GM19043 (cell line): ENCODE data around the gene UHRF1.
"Not testable (repeated sequence)": the region's sequence is repeated elsewhere in the genome, so short reads cannot be mapped to it uniquely, and the experiment has no call there.

ENCODE experiments used
- ATAC-seq: cut with Tn5 transposase; IDR thresholded peaks from one replicate; pipeline ENCODE4 v1.9.1; 2021; ENCODE audit warnings: low read depth; ENCODE audit not compliant: unreplicated experiment

UHRF1 gene

GRCh38 chr19:4970558-4971423 lies 61.5 kb downstream of the UHRF1 start:
- ATAC-seq = no peak

DNA sequence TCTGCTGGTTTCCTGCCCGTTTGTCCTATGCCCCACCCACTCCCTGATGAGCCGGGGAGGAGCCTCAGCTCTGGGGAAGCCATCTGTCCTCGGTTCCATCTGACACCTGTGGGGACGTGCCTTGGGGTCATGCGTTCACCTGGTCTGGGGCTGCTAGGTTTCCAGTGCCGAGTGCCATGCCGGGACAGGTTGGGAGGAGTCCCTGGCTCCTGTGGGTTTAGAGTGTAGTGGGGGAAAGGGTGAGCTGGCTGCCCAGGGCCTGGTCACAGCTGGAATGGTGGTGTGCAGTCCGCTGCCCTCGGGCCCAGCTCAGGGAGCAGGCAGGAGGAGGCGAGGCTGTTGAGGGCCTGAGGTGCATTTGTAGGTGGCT lies 62.1 kb downstream of the UHRF1 start:
- ATAC-seq = no peak

GRCh38 chr19:4971816-4972495 lies 62.7 kb downstream of the UHRF1 start:
- ATAC-seq = no peak

DNA sequence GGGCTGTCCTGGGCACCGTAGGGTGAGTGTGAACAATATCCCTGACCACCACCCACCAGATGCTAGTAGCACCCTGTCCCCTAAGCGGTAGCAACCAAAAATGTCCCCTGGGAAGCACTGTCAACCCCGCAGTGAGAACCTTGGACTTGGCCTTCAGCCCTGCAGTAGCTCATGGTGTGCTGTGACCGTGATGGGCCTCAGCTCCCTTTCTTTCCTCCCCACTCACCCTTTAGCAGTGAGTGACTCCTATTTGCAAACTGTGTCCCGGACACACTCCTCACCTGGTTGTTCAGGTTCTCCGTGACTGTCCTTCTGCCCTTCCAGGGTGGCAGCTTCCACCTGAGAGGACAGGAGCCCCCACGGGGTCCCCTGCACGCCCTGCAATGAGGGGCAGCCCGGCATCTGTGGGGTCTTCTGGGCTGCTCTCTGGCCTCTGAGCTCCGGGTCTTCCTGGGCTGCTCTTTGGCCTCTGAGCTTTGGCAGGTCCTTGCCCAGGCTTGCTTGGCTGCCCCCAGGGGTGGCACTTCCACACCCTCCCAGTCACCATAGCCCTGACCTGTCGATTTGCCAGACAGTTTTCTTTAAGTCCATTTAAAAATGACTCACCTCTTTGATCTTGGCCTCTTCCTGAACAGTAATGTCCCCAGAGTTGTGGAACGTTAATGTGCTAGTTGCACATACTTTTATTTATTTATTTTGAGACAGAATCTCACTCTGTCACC lies 63.4 kb downstream of the UHRF1 start:
- ATAC-seq = no peak

DNA sequence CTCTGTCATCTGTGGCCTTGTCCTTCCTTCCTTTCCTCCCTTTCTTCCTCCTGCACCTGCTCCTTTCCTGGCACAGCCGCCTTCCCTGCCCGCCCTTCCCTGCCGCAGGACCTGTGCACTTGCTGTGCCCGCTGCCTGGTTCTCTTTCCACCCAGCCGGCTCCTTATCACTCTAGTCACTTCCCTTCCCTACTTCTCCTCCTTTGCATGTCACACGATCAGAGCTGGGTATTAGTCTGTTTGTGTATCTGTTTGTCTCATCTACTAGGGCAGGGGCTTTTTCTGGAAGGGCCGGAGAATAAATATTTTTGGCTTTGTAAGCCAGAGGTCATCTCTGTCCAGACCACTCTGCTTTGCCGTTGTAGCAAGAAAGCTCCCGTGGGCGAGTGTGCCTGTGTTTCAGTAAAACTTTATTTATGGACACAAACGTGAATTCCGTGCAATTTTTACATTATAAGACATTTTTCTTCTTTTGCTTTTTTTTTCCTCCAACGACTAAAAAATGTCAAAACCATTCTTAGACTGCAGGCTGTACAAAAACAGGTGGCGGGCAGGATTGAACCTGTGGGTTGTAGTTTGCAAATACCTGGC lies 65.7 kb downstream of the UHRF1 start:
- ATAC-seq = no peak

DNA sequence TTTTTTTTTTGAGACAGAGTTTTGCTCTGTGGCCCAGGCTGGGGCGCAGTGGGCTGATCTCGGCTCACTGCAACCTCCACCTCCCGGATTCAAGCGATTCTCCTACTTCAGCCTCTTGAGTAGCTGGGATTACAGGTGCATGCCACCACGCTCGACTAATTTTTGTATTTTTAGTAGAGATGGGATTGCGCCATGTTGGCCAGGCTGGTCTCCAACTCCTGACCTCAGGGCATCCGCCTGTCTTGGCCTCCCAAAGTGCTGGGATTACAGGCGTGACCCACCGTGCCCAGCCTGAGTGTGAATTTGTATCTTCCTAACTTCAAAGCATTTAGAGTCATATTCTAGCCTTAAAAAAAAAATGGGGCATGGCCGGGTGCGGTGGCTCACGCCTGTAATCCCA lies 66.3 kb downstream of the UHRF1 start:
- not testable (repeated sequence) for ATAC-seq

DNA sequence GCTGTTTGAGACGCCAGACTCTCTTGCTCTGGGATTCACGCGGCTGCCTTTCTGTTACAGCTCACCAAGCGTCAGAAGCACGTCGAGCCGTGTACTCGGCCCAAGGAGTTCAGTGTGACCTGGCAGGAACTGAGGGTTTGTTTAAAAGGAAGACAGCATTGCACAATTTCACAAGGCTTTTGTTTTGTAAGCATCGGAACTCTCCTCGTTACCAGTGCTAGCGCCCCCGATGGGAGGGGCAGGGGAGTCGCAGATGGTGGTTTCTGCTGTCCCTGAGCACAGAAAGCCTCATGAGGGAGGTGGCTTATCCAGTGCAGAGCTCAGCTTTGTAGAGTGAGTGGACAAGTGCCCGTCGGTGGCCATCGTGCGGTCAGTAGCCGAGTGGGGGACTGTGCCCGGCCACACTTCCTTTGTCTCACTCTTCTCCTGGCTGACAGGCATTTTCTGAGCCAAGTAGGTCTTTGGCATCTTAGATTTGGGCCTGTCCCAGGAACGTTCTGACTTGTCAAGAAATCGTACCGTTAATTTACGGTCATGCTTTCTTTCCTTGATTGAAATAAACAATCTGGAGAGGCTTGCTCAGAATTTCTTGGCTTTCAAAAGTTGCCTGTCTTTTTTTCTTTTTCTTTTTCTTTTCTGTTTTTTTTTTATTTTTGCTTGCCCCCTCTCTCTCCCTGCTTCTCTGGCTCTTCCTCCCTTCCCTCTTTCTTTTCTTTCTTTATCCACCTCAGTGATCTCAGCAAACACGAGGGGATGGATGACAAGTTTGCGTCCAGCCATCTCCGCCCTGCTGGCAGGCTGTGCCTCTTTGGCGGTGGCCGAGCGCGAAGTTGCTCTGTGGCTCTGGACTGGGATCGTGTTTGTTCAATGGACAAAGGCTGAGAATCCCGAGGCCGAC lies 67.3 kb downstream of the UHRF1 start:
- ATAC-seq = no peak

- ATAC-seq = no peak
Measured at GRCh38 chr19:4977299-4978174, 68.2 kb downstream of the UHRF1 start.

GRCh38 chr19:4979211-4979807 lies 70.0 kb downstream of the UHRF1 start:
- no peak for ATAC-seq

- ATAC-seq = no peak
Measured at GRCh38 chr19:4980067-4980466, 70.8 kb downstream of the UHRF1 start.

DNA sequence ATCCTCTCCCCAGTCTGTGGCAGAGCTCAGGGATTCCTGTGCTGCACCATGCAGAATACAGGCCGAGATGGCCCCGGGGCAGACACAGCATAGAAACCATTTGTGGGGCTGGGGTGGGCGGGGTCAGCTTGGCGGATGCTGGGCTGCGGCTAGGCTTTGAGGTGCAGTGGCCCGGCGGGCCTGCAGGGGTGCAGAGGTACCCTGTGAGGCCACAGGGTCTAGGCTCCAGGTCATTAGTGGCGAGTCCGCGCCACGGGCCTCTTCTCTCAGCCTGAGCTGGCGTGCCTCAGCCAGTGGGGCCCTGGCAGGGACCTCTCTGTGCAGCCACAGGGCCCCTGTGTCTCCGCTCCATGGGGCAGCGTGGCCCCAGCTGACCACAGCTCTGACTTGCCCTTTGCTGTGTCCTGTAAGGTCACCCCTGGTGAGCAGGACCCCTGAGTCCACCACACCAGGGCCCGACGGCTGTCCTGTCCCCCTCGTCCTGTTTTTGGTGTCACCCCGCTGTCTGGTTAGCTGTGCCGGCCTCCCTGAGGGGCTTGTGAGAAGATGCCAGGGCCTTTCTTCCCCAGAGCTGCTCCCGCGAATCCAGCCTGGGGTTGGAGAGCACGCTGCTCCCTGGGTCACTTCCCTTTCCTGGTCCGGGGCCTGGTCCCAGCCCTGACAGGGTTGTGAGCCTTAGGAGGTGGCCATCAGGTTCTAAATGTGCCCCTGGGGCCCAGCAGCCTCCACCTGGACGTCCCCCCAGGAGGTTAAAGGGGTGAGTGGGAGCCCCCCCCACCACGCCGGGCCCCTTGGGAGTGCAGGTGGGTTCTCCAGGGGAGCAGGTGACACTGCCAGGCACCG lies 71.8 kb downstream of the UHRF1 start:
- ATAC-seq = no peak

DNA sequence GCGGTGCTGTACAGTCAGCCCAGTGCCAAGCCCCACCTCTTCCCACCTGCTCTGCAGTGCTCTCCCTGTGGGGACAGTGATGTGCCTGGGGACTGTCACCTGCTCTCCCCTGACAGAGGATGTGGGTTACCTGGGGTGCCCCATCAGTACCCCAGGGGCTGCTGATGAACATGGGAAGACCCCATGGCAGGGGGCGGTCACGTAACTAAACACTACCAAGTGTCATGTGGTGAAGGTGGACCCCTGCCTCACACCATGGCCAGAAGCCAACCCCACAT lies 72.3 kb downstream of the UHRF1 start:
- no peak for ATAC-seq

GRCh38 chr19:4983346-4984105 lies 74.2 kb downstream of the UHRF1 start:
- ATAC-seq = no peak

GRCh38 chr19:4984106-4984380 lies 74.7 kb downstream of the UHRF1 start:
- no peak for ATAC-seq

GRCh38 chr19:4984438-4984990 lies 75.2 kb downstream of the UHRF1 start:
- ATAC-seq = no peak

GRCh38 chr19:4985551-4985991 lies 76.3 kb downstream of the UHRF1 start:
- no peak for ATAC-seq

GRCh38 chr19:4986056-4986455 lies 76.8 kb downstream of the UHRF1 start:
- no peak for ATAC-seq
